HepG2 (cell line): ENCODE results near the gene DPP7. TPM values are rescaled to one million over a fixed set of nuclear protein-coding genes. Genes with fewer than 3 reads are reported as not detected.

Source experiments
- ATAC-seq: fragments of 200-7000 bp; cut with Tn5 transposase; 3 replicates; pipeline ENCODE4 v1.9.1; 2020; ENCODE audit warnings: mild to moderate bottlenecking, moderate library complexity
- BruUV-seq: library from RNA; stranded (reverse); fragments of 400-500 nt; replicated peaks from 2 replicates; lab custom pipeline; 2021; lab: Mats Ljungman, UMichigan
- CTCF ChIA-PET: fragments of 300-600 bp; formaldehyde crosslinking; extraction: SDS; loops from one replicate; lab custom pipeline; 2021; ENCODE audit warnings: low total read pairs, inconsistent platforms, low intra/inter-chr PET ratio; lab: Yijun Ruan, JAX
- POLR2A ChIA-PET: fragments of 350-600 bp; sonication (Branson Sonifier 250); formaldehyde crosslinking; loops from one replicate; lab custom pipeline; 2020; ENCODE audit warnings: antibody characterized with exemption, inconsistent platforms; lab: Yijun Ruan, JAX
- DNase-seq: peaks from one replicate; pipeline ENCODE4 v3.0.0-alpha.2; 2015; ENCODE audit warnings: low spot score
- FAIRE-seq: peaks from 3 replicates; lab custom pipeline; 2011; peaks lifted over from hg19 to GRCh38; lab: Jason Lieb, UNC
- H2AFZ ChIP-seq: one replicate; pipeline ENCODE4 v1.6.1; 2011; ENCODE audit warnings: low read length, inconsistent platforms
- H3K27ac ChIP-seq: fragments of 300-600 bp; 3 replicates; pipeline ENCODE4 v1.8.0; 2011; ENCODE audit warnings: mixed run types, mild to moderate bottlenecking, mixed read lengths, low read length, inconsistent platforms; ENCODE audit not compliant: insufficient read depth; ENCODE audit errors: extremely low read length
- H3K27me3 ChIP-seq, 2 experiments: fragments of 200-600 bp in 1 of 2; 2 replicates in 1 of 2; 3 replicates in 1 of 2; pipeline versions ENCODE4 v1.6.0 to v1.8.0; 2011; ENCODE audit warnings: low read length in 2 of 2, mild to moderate bottlenecking in 2 of 2, moderate library complexity in 2 of 2, inconsistent platforms in 1 of 2; ENCODE audit not compliant: insufficient read depth in 2 of 2, control insufficient read depth in 1 of 2
- H3K36me3 ChIP-seq, 2 experiments: fragments of 200-600 bp in 1 of 2; replicated peaks in 1 of 2; 2 replicates in 1 of 2; 3 replicates in 1 of 2; pipeline versions ENCODE4 v1.5.1 to v1.8.0; 2011; ENCODE audit warnings: low read length in 2 of 2, inconsistent platforms in 1 of 2; ENCODE audit not compliant: insufficient read depth in 2 of 2, control insufficient read depth in 1 of 2
- H3K4me1 ChIP-seq: 2 replicates; pipeline ENCODE4 v1.5.1; 2012; ENCODE audit warnings: low read length, inconsistent platforms; ENCODE audit not compliant: insufficient read depth
- H3K4me2 ChIP-seq: 2 replicates; pipeline ENCODE4 v1.6.0; 2011; ENCODE audit warnings: low read depth, low read length, inconsistent platforms
- H3K4me3 ChIP-seq, 3 experiments: fragments of 200-600 bp in 1 of 3; sonication (generic), shearing (Covaris generic) in 1 of 3; replicated peaks in 1 of 3; 2 replicates each; pipeline ENCODE4 v1.5.1; 2011 to 2016; ENCODE audit warnings: low read length in 3 of 3, inconsistent platforms in 2 of 3, low read depth in 2 of 3, mild to moderate bottlenecking in 2 of 3, control low read depth in 1 of 3, mixed read lengths in 1 of 3; ENCODE audit not compliant: insufficient read depth in 1 of 3
- H3K79me2 ChIP-seq: one replicate; pipeline ENCODE4 v1.6.1; 2011; ENCODE audit warnings: low read length, inconsistent platforms; ENCODE audit not compliant: insufficient read depth
- H3K9ac ChIP-seq: 2 replicates; pipeline ENCODE4 v1.6.0; 2011; ENCODE audit warnings: mild to moderate bottlenecking, low read depth, low read length, inconsistent platforms; ENCODE audit not compliant: insufficient read depth
- H3K9me3 ChIP-seq: 2 replicates; pipeline ENCODE4 v1.5.1; 2012; ENCODE audit warnings: mild to moderate bottlenecking, low read length
- H4K20me1 ChIP-seq: 2 replicates; pipeline ENCODE4 v1.6.0; 2011; ENCODE audit warnings: inconsistent platforms, mild to moderate bottlenecking, low read length, moderate library complexity; ENCODE audit not compliant: insufficient read depth
- CBX5 ChIP-seq: sonication (generic); formaldehyde crosslinking; IDR thresholded peaks from 2 replicates; pipeline ENCODE4 v1.4.0; 2020; ENCODE audit warnings: missing genetic modification reagents, borderline replicate concordance
- CENPX ChIP-seq: sonication (generic); formaldehyde crosslinking; IDR thresholded peaks from 2 replicates; pipeline ENCODE4 v1.9.0; 2021; ENCODE audit warnings: mild to moderate bottlenecking, missing genetic modification reagents, moderate library complexity
- EED ChIP-seq: sonication (generic); formaldehyde crosslinking; IDR thresholded peaks from 2 replicates; pipeline ENCODE4 v1.5.0; 2020; ENCODE audit warnings: mild to moderate bottlenecking, missing genetic modification reagents
- FOXK1 ChIP-seq: sonication (generic); formaldehyde crosslinking; IDR thresholded peaks from 2 replicates; pipeline ENCODE4 v1.4.0; 2020; ENCODE audit warnings: low read depth, missing genetic modification reagents, borderline replicate concordance
- HMG20B ChIP-seq: conservative IDR thresholded peaks from 2 replicates; pipeline ENCODE4 v1.6.1; 2016; ENCODE audit warnings: missing genetic modification reagents, missing compliant biosample characterization
- KLF12 ChIP-seq: sonication (generic); formaldehyde crosslinking; IDR thresholded peaks from 2 replicates; pipeline ENCODE4 v1.4.0; 2020; ENCODE audit warnings: missing genetic modification reagents, borderline replicate concordance
- KMT2B ChIP-seq: IDR thresholded peaks from 2 replicates; pipeline ENCODE4 v1.6.1; 2016; ENCODE audit warnings: missing genetic modification reagents, missing compliant biosample characterization
- MEF2D ChIP-seq: sonication (generic); formaldehyde crosslinking; IDR thresholded peaks from 2 replicates; pipeline ENCODE4 v1.5.1; 2020; ENCODE audit warnings: mild to moderate bottlenecking, missing genetic modification reagents
- PHF20 ChIP-seq: sonication (generic); formaldehyde crosslinking; IDR thresholded peaks from 2 replicates; pipeline ENCODE4 v1.5.0; 2020; ENCODE audit warnings: mild to moderate bottlenecking, missing genetic modification reagents
- PITX1 ChIP-seq: sonication (generic); formaldehyde crosslinking; IDR thresholded peaks from 2 replicates; pipeline ENCODE4 v1.5.1; 2020; ENCODE audit warnings: mild to moderate bottlenecking, missing genetic modification reagents
- SP5 ChIP-seq: IDR thresholded peaks from 2 replicates; pipeline ENCODE4 v1.6.1; 2016; ENCODE audit warnings: low read depth, borderline replicate concordance
- TARDBP ChIP-seq: sonication (generic); formaldehyde crosslinking; IDR thresholded peaks from 2 replicates; pipeline ENCODE4 v1.8.0; 2022; ENCODE audit warnings: mild to moderate bottlenecking, missing genetic modification reagents
- ZNF121 ChIP-seq: sonication (generic); formaldehyde crosslinking; IDR thresholded peaks from 2 replicates; pipeline ENCODE4 v1.5.0; 2020; ENCODE audit warnings: mild to moderate bottlenecking, missing genetic modification reagents
- ZNF160 ChIP-seq: sonication (generic); formaldehyde crosslinking; IDR thresholded peaks from 2 replicates; pipeline ENCODE4 v1.8.0; 2022; ENCODE audit warnings: mild to moderate bottlenecking, inconsistent platforms, missing genetic modification reagents
- ZNF615 ChIP-seq: sonication (generic); formaldehyde crosslinking; IDR thresholded peaks from 2 replicates; pipeline ENCODE4 v1.5.0; 2020; ENCODE audit warnings: mild to moderate bottlenecking, missing genetic modification reagents, borderline replicate concordance
- ZNF703 ChIP-seq: sonication (generic); formaldehyde crosslinking; IDR thresholded peaks from 2 replicates; pipeline ENCODE4 v1.5.1; 2020; ENCODE audit warnings: missing genetic modification reagents, mild to moderate bottlenecking, moderate library complexity, borderline replicate concordance
- WGBS: methylation state at CpG from one replicate; pipeline ENCODE4 v1.1.6; 2017; ENCODE audit warnings: low lambda C conversion rate; 5-methylcytosine and 5-hydroxymethylcytosine counted together
- in situ Hi-C: cut with HindIII; loops from 2 replicates; pipeline ENCODE4 v1.10.0; 2017; ENCODE audit warnings: low pct_unique_long_range_greater_than_20kb; ENCODE audit not compliant: extremely low pct_ligation_motif_present
- intact Hi-C: fragments of 100-400 bp; cut with micrococcal nuclease; formaldehyde crosslinking; loops from one replicate; pipeline ENCODE4 v1.10.0; 2022; ENCODE audit not compliant: unreplicated experiment
- polyA plus RNA-seq, 8 experiments: library from polyadenylated mRNA; depleted of rRNA in 3 of 8; stranded (reverse) in 7 of 8; unstranded in 1 of 8; fragments of >200 nt; fragmentation: Illumina TruSeq in 4 of 8; extraction: Trizol in 4 of 8; gene quantifications; 2 replicates each; pipeline versions ENCODE4 v1.2.1 to v1.2.3, GENCODE V29; 2011 to 2016; ENCODE audit warnings: low read depth in 4 of 8, missing spikeins in 1 of 8, mixed read lengths in 1 of 8; ENCODE audit not compliant: insufficient read depth in 1 of 8
- total RNA-seq, 5 experiments: library from RNA; depleted of rRNA; stranded (reverse); fragments of >200 nt; fragmentation: Illumina TruSeq; extraction: Trizol; gene quantifications; 2 replicates each; pipeline ENCODE4 v1.2.3, GENCODE V29; 2016; ENCODE audit warnings: low read depth in 1 of 5
- TF ChIP-seq, protein P1 (sequence below): sonication (generic); formaldehyde crosslinking; conservative IDR thresholded peaks from 2 replicates; pipeline ENCODE4 v1.8.0; 2022; ENCODE audit warnings: mild to moderate bottlenecking, moderate library complexity, missing genetic modification reagents
- TF ChIP-seq, protein P2 (sequence below): sonication (generic); formaldehyde crosslinking; IDR thresholded peaks from 2 replicates; pipeline ENCODE4 v1.4.0; 2020; ENCODE audit warnings: mild to moderate bottlenecking, missing genetic modification reagents
- TF ChIP-seq, protein P3 (sequence below): sonication (generic); formaldehyde crosslinking; IDR thresholded peaks from 2 replicates; pipeline ENCODE4 v1.5.0; 2020; ENCODE audit warnings: mild to moderate bottlenecking, missing genetic modification reagents
- TF ChIP-seq, protein P4 (sequence below), 2 experiments: fragments of 450-650 bp in 1 of 2; sonication (generic) in 1 of 2; formaldehyde crosslinking; IDR thresholded peaks; 2 replicates each; pipeline versions ENCODE4 v1.5.0 to v1.8.0; 2020 to 2022; ENCODE audit warnings: mild to moderate bottlenecking in 1 of 2, missing genetic modification reagents in 1 of 2

DPP7 gene
- total and polyA plus RNA-seq, 2 of the 13 experiments (the other 11 are each of a cell fraction or from before 2014, with no cell fraction given) = 1.2 to 4.5 TPM

DNA sequence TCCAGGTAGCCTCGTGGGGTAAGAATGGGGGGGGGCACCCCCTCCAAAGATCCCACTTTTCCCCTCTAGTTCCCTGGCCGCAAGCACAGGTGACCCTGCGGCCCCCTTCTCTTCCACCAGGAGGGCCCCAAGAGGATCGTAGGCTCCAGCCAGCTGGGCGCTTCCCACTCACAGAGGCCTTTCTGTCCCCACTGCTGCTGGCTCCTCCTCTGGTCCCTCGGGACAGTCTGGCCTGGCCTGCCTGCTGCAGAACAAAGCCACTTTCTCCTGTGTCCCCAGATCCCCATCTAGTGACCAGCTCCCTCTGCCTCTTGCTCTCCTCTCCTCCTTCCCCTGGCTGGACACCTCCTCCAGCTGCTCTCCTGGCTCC, 43.6 kb downstream of the DPP7 start:
- WGBS = 0% methylated on average over 4 of the region's 6 CpGs
- intact Hi-C loops (no loop called here), in situ Hi-C loops (no loop called here)
- POLR2A ChIA-PET = interaction anchor here (0.6 to 6.0 kb wide), 15 partner anchors 10 to 590 kb away, joined by 3 to 105 read pairs (median 4); partner anchors contain the start of genes ENTPD2, MAN1B1, SSNA1 and TMEM141
- H4K20me1 ChIP-seq = peaks cover 7% of the 10 kb centered on the region; the same call in 1 of the 2 replicates
- ATAC-seq (peak; percentile 49), FAIRE-seq (no peak), DNase-seq (peak; percentile 64)
- peaks cover 60% of the 10 kb centered on the region for H3K4me1 ChIP-seq
- BruUV-seq = no TSS peak
- peak overlapping the region; percentile 66 for H3K9ac ChIP-seq
- H3K79me2 ChIP-seq = peaks cover 13% of the 10 kb centered on the region
- CTCF ChIA-PET = no interaction called here
- peak overlapping the region; percentile 70 for H3K27ac ChIP-seq
- H3K9me3 ChIP-seq = no peaks in the 10 kb centered on the region
- peak overlapping the region; percentile 96 for H3K4me2 ChIP-seq
- H2AFZ ChIP-seq = no peak overlapping the region
- H3K36me3 ChIP-seq = peaks cover 2 to 4% of the 10 kb centered on the region in 2 experiments; a peak in 1 of 5 replicates
- H3K4me3 ChIP-seq = peak overlapping the region; percentile 58 to 88 (median 74)
- H3K27me3 ChIP-seq = no peaks in the 10 kb centered on the region; a peak in 1 of 5 replicates
- TF ChIP-seq KMT2B (CRISPR knock-in tag) = no peak
- no peak; the same call in 1 of the 2 replicates for TF ChIP-seq PITX1 (CRISPR knock-in tag)
- TF ChIP-seq, protein P1, sequence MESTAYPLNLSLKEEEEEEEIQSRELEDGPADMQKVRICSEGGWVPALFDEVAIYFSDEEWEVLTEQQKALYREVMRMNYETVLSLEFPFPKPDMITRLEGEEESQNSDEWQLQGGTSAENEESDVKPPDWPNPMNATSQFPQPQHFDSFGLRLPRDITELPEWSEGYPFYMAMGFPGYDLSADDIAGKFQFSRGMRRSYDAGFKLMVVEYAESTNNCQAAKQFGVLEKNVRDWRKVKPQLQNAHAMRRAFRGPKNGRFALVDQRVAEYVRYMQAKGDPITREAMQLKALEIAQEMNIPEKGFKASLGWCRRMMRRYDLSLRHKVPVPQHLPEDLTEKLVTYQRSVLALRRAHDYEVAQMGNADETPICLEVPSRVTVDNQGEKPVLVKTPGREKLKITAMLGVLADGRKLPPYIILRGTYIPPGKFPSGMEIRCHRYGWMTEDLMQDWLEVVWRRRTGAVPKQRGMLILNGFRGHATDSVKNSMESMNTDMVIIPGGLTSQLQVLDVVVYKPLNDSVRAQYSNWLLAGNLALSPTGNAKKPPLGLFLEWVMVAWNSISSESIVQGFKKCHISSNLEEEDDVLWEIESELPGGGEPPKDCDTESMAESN (CRISPR knock-in tag) = no peak
- TF ChIP-seq, protein P2, sequence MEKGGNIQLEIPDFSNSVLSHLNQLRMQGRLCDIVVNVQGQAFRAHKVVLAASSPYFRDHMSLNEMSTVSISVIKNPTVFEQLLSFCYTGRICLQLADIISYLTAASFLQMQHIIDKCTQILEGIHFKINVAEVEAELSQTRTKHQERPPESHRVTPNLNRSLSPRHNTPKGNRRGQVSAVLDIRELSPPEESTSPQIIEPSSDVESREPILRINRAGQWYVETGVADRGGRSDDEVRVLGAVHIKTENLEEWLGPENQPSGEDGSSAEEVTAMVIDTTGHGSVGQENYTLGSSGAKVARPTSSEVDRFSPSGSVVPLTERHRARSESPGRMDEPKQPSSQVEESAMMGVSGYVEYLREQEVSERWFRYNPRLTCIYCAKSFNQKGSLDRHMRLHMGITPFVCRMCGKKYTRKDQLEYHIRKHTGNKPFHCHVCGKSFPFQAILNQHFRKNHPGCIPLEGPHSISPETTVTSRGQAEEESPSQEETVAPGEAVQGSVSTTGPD = no peak
- no peak for TF ChIP-seq CBX5 (CRISPR knock-in tag)
- TF ChIP-seq ZNF703 (CRISPR knock-in tag) = no peak
- TF ChIP-seq, protein P3, sequence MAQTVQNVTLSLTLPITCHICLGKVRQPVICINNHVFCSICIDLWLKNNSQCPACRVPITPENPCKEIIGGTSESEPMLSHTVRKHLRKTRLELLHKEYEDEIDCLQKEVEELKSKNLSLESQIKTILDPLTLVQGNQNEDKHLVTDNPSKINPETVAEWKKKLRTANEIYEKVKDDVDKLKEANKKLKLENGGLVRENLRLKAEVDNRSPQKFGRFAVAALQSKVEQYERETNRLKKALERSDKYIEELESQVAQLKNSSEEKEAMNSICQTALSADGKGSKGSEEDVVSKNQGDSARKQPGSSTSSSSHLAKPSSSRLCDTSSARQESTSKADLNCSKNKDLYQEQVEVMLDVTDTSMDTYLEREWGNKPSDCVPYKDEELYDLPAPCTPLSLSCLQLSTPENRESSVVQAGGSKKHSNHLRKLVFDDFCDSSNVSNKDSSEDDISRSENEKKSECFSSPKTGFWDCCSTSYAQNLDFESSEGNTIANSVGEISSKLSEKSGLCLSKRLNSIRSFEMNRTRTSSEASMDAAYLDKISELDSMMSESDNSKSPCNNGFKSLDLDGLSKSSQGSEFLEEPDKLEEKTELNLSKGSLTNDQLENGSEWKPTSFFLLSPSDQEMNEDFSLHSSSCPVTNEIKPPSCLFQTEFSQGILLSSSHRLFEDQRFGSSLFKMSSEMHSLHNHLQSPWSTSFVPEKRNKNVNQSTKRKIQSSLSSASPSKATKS (CRISPR knock-in tag) = no peak
- TF ChIP-seq PHF20 (CRISPR knock-in tag) = no peak
- no peak for TF ChIP-seq HMG20B (CRISPR knock-in tag)
- TF ChIP-seq ZNF615 (CRISPR knock-in tag) = no peak
- TF ChIP-seq ZNF121 (CRISPR knock-in tag) = peak; percentile 64
- no peak for TF ChIP-seq FOXK1
- TF ChIP-seq ZNF160 = no peak
- no peak; the same call in 1 of the 2 replicates for TF ChIP-seq MEF2D (CRISPR knock-in tag)
- no peak for TF ChIP-seq TARDBP (CRISPR knock-in tag)
- 0 out of 2 replicates have a peak, but pooled peaks have one; percentile 4 for TF ChIP-seq SP5 (CRISPR knock-in tag)
- TF ChIP-seq EED = no peak
- TF ChIP-seq CENPX (CRISPR knock-in tag) = no peak
- no peak for TF ChIP-seq KLF12 (CRISPR knock-in tag)
- TF ChIP-seq, protein P4, sequence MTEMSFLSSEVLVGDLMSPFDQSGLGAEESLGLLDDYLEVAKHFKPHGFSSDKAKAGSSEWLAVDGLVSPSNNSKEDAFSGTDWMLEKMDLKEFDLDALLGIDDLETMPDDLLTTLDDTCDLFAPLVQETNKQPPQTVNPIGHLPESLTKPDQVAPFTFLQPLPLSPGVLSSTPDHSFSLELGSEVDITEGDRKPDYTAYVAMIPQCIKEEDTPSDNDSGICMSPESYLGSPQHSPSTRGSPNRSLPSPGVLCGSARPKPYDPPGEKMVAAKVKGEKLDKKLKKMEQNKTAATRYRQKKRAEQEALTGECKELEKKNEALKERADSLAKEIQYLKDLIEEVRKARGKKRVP (CRISPR knock-in tag; IDR thresholded peaks at IDR 0.05) = no peak
